HFFc6 (cell line): ENCODE data around the gene MAP2K3. TPM values are rescaled to one million over a fixed set of nuclear protein-coding genes. Genes with fewer than 3 reads are reported as not detected.
A peak's percentile ranks its signal among the peaks of the same experiment; 100 is the strongest.

Source experiments
- DNase-seq: peaks from one replicate; pipeline ENCODE4 v3.0.0-alpha.2; 2018
- H3K27ac Mint-ChIP-seq: 2 replicates; pipeline ENCODE4 v1.8.0; 2020; ENCODE audit warnings: mild to moderate bottlenecking, mixed read lengths
- H3K27me3 Mint-ChIP-seq: 2 replicates; pipeline ENCODE4 v1.8.0; 2021; ENCODE audit warnings: mild to moderate bottlenecking, moderate library complexity, mixed read lengths; ENCODE audit not compliant: insufficient read depth
- H3K36me3 Mint-ChIP-seq: 2 replicates; pipeline ENCODE4 v1.8.0; 2021; ENCODE audit warnings: low read depth, mixed read lengths
- H3K4me1 Mint-ChIP-seq: 2 replicates; pipeline ENCODE4 v1.8.0; 2020; ENCODE audit warnings: low read depth, mixed read lengths
- H3K4me3 Mint-ChIP-seq: 2 replicates; pipeline ENCODE4 v1.8.0; 2020; ENCODE audit warnings: mild to moderate bottlenecking, moderate library complexity, mixed read lengths
- H3K9me3 Mint-ChIP-seq: 2 replicates; pipeline ENCODE4 v1.8.0; 2020; ENCODE audit warnings: mild to moderate bottlenecking, mixed read lengths
- total RNA-seq, 6 experiments: library from RNA; stranded (reverse); fragmentation: NEBNext Ultra II Directional; extraction: Animal tissue kit (Norgen Biotek cat#: 25700); gene quantifications; 2 replicates in 1 of 6; 3 replicates in 5 of 6; pipeline ENCODE4 v1.2.3, GENCODE V29; 2021
- TF ChIP-seq, protein P1 (sequence below): fragments of 200-600 bp; sonication (generic); IDR thresholded peaks from 2 replicates; pipeline ENCODE4 v1.5.0; 2021; ENCODE audit warnings: antibody characterized with exemption, mild to moderate bottlenecking

Gene MAP2K3
- total RNA-seq, 6 experiments from 2014 or later, result 177 to 221 (median 184) TPM

GRCh38 chr17:21282231-21282630 lies 2.3 kb upstream of the MAP2K3 start:
- peak overlapping the region; percentile 79 for H3K4me3 Mint-ChIP-seq
- TF ChIP-seq, protein P1, sequence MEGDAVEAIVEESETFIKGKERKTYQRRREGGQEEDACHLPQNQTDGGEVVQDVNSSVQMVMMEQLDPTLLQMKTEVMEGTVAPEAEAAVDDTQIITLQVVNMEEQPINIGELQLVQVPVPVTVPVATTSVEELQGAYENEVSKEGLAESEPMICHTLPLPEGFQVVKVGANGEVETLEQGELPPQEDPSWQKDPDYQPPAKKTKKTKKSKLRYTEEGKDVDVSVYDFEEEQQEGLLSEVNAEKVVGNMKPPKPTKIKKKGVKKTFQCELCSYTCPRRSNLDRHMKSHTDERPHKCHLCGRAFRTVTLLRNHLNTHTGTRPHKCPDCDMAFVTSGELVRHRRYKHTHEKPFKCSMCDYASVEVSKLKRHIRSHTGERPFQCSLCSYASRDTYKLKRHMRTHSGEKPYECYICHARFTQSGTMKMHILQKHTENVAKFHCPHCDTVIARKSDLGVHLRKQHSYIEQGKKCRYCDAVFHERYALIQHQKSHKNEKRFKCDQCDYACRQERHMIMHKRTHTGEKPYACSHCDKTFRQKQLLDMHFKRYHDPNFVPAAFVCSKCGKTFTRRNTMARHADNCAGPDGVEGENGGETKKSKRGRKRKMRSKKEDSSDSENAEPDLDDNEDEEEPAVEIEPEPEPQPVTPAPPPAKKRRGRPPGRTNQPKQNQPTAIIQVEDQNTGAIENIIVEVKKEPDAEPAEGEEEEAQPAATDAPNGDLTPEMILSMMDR, result no peak
- H3K4me1 Mint-ChIP-seq, result peaks cover 58% of the 10 kb centered on the region
- peak overlapping the region; percentile 97 for H3K27ac Mint-ChIP-seq
- H3K36me3 Mint-ChIP-seq, result peaks cover 22% of the 10 kb centered on the region
- H3K27me3 Mint-ChIP-seq, result peaks cover 9% of the 10 kb centered on the region
- DNase-seq, result peak; percentile 98
- H3K9me3 Mint-ChIP-seq, result no peaks in the 10 kb centered on the region

DNA sequence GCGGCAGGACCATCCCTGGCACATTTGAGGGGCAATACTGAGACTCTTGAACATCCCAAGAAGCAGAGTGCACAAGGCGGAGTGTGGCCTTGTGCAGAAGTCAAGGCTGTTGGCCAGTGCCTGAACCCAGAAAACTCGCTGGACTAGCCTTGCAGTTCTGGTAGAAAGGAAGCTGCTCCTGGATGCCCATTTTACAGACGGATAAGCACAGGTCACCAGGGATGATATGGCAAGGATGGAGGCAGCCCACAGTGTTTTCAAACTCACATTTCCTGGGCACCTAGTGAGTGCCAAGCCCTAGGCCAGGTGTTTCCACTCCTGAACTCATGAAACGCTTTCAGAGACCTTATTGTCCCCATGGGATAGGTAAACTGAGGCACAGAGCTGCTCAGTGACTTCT lies 1.7 kb upstream of the MAP2K3 start:
- Mint-ChIP-seq H3K36me3 (peaks cover 27% of the 10 kb centered on the region), H3K27me3 (peaks cover 12% of the 10 kb centered on the region), H3K27ac (peak overlapping the region; percentile 97), H3K4me3 (peak overlapping the region; percentile 79; the same call in 1 of the 2 replicates), H3K4me1 (peaks cover 64% of the 10 kb centered on the region), H3K9me3 (no peaks in the 10 kb centered on the region)
- DNase-seq, result no peak
- TF ChIP-seq, protein P1, result no peak

GRCh38 chr17:21283482-21284318 lies 811 bp upstream of the MAP2K3 start:
- peaks cover 68% of the 10 kb centered on the region for H3K4me1 Mint-ChIP-seq
- peak overlapping the region; percentile 97 for H3K27ac Mint-ChIP-seq
- peak; percentile 62 for DNase-seq
- peaks cover 27% of the 10 kb centered on the region for H3K36me3 Mint-ChIP-seq
- no peaks in the 10 kb centered on the region for H3K9me3 Mint-ChIP-seq
- H3K4me3 Mint-ChIP-seq, result peak overlapping the region; percentile 100
- H3K27me3 Mint-ChIP-seq, result peaks cover 12% of the 10 kb centered on the region
- TF ChIP-seq, protein P1, result no peak

DNA sequence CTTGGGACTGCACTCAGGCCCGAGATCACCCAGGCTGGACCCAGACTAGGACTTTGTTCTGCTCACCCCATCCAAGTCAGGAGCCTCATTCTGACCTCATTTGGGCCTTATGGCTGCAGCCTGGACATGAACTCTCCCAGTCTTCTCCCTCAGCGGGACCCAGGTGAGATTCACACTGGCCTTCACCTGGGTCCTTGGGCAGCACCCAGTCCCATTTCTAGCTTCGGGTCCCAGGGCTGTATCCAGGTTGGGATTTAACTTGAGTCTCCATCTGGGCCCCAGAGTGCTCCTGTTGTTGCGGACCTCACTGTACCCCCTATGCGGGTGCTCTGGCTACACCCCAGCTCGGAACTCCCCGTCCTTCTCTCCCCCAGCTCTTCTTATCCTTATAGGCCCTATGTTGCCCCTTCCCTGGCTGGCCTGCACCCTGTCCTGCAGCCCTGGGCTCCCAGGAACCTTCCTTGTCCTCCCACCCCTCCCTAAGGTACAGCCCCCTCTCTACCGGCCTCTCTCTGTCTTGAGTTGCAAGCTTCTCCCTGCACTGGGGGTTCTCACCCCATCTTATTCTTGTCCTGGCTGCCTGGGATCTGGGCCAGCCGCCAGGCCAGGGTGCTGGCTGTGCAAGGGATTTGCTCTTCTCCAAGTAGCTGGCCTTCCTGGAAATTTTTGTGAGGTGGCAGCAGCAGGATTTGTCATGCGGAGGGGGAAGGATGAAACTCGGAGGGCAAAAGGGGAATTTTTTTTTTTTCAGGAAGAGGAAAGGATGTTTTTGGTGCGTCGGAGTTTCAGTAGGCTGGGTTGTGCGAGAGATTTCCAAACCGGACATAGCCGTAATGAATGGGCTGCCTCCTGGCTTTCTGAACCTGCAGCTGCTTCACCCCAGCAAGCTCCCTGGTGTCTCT lies 904 bp downstream of the MAP2K3 start:
- H3K4me3 Mint-ChIP-seq, result peak overlapping the region; percentile 100
- peaks cover 66% of the 10 kb centered on the region for H3K4me1 Mint-ChIP-seq
- H3K27ac Mint-ChIP-seq, result peak overlapping the region; percentile 97
- H3K36me3 Mint-ChIP-seq, result peaks cover 27% of the 10 kb centered on the region
- TF ChIP-seq, protein P1, result no peak
- H3K27me3 Mint-ChIP-seq, result peaks cover 17% of the 10 kb centered on the region
- H3K9me3 Mint-ChIP-seq, result no peaks in the 10 kb centered on the region
- peak; percentile 55 for DNase-seq

GRCh38 chr17:21286066-21286770 lies 1.7 kb downstream of the MAP2K3 start:
- no peaks in the 10 kb centered on the region for H3K9me3 Mint-ChIP-seq
- peak overlapping the region; percentile 97 for H3K27ac Mint-ChIP-seq
- H3K36me3 Mint-ChIP-seq, result peaks cover 27% of the 10 kb centered on the region
- peaks cover 23% of the 10 kb centered on the region for H3K27me3 Mint-ChIP-seq
- peaks cover 62% of the 10 kb centered on the region for H3K4me1 Mint-ChIP-seq
- H3K4me3 Mint-ChIP-seq, result peak overlapping the region; percentile 100
- TF ChIP-seq, protein P1, result no peak; the same call in 1 of the 2 replicates
- DNase-seq, result peak; percentile 97
